Measurements from ENCODE around the gene PPP2R2C. TPM values are rescaled to one million over a fixed set of nuclear protein-coding genes. Genes with fewer than 3 reads are reported as not detected.

The PPP2R2C gene
- total RNA-seq, 1 experiment from 2014 or later: 32.9 TPM

DNA sequence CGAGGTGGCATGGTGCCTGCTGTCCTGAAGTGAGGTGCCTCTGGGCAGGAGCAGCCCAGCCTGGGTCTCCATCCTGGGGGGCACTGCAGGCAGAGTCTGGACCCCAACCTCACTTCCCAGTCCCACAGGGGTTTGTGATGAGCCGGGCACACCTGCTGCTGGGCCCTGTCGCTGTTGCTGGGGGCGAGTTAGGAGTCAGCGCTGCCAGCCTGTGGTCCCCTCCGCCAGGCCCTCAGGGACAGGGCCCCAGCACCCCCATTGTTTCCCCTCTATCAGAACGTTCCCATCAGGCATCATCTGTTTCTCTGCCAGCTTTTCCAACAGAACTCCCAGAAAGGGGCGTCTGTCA is 179.3 kb downstream of the PPP2R2C start:
- Histone ChIP-seq H3K9me3 (ENCODE audit: control insufficient read depth in 1 of 2, insufficient read depth in 1 of 2, low read depth in 1 of 2, low read length in 2 of 2) (no peaks in the 10 kb centered on the region), H3K9ac (ENCODE audit: low read length) (no peak overlapping the region), H3K79me2 (ENCODE audit: insufficient read depth, low read length) (no peaks in the 10 kb centered on the region), H3K27me3 (ENCODE audit: insufficient read depth, low read length) (no peaks in the 10 kb centered on the region), H3K36me3 (ENCODE audit: control insufficient read depth in 1 of 2, insufficient read depth in 2 of 2, low read length in 2 of 2) (no peaks in the 10 kb centered on the region), H4K20me1 (ENCODE audit: insufficient read depth) (no peaks in the 10 kb centered on the region), H3K9me2 (ENCODE audit: insufficient read depth) (no peaks in the 10 kb centered on the region), H3K4me1 (ENCODE audit: control insufficient read depth in 1 of 2, insufficient read depth in 2 of 2, low read length in 2 of 2) (no peaks in the 10 kb centered on the region), H3K4me2 (ENCODE audit: low read length) (no peak overlapping the region), H3K4me3 (replicated peaks in 1 of 2; ENCODE audit: low read depth in 1 of 2, low read length in 2 of 2) (no peak overlapping the region), H2AFZ (ENCODE audit: low read depth, low read length, poor library complexity, severe bottlenecking) (no peak overlapping the region), H3K27ac (ENCODE audit: low read depth, low read length) (no peak overlapping the region)
- ChIA-PET CTCF (no interaction called here), POLR2A (no interaction called here), RAD21 (ENCODE audit: low non-redundant PET in 1 of 2, low total read pairs in 2 of 2, uncharacterized antibody in 2 of 2, unreplicated experiment in 2 of 2) (no interaction called here)
- TF ChIP-seq EZH2phosphoT487 (IDR thresholded peaks at IDR 0.05; ENCODE audit: borderline replicate concordance): no peak
- TF ChIP-seq, protein P1, sequence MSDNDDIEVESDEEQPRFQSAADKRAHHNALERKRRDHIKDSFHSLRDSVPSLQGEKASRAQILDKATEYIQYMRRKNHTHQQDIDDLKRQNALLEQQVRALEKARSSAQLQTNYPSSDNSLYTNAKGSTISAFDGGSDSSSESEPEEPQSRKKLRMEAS (IDR thresholded peaks at IDR 0.05): no peak
- TF ChIP-seq, protein P2, sequence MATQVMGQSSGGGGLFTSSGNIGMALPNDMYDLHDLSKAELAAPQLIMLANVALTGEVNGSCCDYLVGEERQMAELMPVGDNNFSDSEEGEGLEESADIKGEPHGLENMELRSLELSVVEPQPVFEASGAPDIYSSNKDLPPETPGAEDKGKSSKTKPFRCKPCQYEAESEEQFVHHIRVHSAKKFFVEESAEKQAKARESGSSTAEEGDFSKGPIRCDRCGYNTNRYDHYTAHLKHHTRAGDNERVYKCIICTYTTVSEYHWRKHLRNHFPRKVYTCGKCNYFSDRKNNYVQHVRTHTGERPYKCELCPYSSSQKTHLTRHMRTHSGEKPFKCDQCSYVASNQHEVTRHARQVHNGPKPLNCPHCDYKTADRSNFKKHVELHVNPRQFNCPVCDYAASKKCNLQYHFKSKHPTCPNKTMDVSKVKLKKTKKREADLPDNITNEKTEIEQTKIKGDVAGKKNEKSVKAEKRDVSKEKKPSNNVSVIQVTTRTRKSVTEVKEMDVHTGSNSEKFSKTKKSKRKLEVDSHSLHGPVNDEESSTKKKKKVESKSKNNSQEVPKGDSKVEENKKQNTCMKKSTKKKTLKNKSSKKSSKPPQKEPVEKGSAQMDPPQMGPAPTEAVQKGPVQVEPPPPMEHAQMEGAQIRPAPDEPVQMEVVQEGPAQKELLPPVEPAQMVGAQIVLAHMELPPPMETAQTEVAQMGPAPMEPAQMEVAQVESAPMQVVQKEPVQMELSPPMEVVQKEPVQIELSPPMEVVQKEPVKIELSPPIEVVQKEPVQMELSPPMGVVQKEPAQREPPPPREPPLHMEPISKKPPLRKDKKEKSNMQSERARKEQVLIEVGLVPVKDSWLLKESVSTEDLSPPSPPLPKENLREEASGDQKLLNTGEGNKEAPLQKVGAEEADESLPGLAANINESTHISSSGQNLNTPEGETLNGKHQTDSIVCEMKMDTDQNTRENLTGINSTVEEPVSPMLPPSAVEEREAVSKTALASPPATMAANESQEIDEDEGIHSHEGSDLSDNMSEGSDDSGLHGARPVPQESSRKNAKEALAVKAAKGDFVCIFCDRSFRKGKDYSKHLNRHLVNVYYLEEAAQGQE (IDR thresholded peaks at IDR 0.05; ENCODE audit: low read depth): no peak
- no peak for DNase-seq (ENCODE audit: low read depth, low spot score)
- no TSS peak for BruUV-seq (replicated peaks)
- ATAC-seq: no peak
- intact Hi-C loops (cut with micrococcal nuclease): no loop called here

DNA sequence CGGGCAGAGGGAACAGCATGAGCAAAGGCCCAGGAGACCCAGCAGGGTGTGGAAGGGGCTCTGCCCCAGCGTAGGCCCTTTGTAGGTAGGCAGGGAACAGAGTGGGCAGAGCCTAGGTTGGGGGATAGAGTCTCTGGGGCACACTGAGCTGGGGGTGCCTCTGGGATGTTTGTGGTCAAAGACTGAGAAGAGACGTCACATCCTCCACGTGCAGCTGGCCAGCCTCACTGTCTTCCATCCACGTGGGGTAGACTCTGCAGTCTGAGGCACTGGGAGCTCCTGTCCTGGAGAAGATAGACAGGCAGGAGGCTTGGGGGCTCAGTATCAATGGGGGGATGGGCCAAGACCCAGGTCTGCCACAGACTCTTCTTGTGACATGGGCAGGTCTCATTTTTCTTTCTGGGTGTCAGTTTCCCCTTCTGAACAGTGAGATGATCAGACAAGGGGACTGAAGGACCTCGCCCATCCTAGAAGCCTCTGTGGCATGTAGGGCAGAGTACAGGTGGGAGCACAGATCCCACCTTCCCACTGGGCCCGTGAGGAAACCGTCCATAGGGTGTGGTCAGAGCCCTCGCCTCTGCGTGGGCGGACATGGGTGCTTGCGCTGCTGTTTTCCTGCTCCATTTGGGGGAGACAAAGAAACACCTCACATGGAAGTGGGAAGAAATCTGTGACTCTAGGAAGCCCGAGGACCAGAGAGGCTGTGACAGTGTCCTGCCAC is 179.9 kb downstream of the PPP2R2C start:
- no peaks in the 10 kb centered on the region for H3K79me2 ChIP-seq (ENCODE audit: insufficient read depth, low read length)
- no peak overlapping the region for H3K4me3 ChIP-seq (replicated peaks in 1 of 2; ENCODE audit: low read depth in 1 of 2, low read length in 2 of 2)
- intact Hi-C loops (cut with micrococcal nuclease): no loop called here
- H3K9me3 ChIP-seq (ENCODE audit: control insufficient read depth in 1 of 2, insufficient read depth in 1 of 2, low read depth in 1 of 2, low read length in 2 of 2): no peaks in the 10 kb centered on the region
- no peaks in the 10 kb centered on the region for H3K36me3 ChIP-seq (ENCODE audit: control insufficient read depth in 1 of 2, insufficient read depth in 2 of 2, low read length in 2 of 2)
- H3K27me3 ChIP-seq (ENCODE audit: insufficient read depth, low read length): no peaks in the 10 kb centered on the region
- ChIA-PET CTCF (no interaction called here), POLR2A (no interaction called here), RAD21 (ENCODE audit: low non-redundant PET in 1 of 2, low total read pairs in 2 of 2, uncharacterized antibody in 2 of 2, unreplicated experiment in 2 of 2) (no interaction called here)
- H3K9ac ChIP-seq (ENCODE audit: low read length): no peak overlapping the region
- ATAC-seq: no peak
- no peaks in the 10 kb centered on the region for H3K4me1 ChIP-seq (ENCODE audit: control insufficient read depth in 1 of 2, insufficient read depth in 2 of 2, low read length in 2 of 2)
- BruUV-seq (replicated peaks): no TSS peak
- H4K20me1 ChIP-seq (ENCODE audit: insufficient read depth): no peaks in the 10 kb centered on the region
- TF ChIP-seq RAD21 (IDR thresholded peaks at IDR 0.05; ENCODE audit: low read depth): no peak
- TF ChIP-seq, protein P3, sequence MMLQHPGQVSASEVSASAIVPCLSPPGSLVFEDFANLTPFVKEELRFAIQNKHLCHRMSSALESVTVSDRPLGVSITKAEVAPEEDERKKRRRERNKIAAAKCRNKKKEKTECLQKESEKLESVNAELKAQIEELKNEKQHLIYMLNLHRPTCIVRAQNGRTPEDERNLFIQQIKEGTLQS (IDR thresholded peaks at IDR 0.05): no peak
- no peak for TF ChIP-seq JUND (IDR thresholded peaks at IDR 0.05)
- TF ChIP-seq FOSL1 (IDR thresholded peaks at IDR 0.05; ENCODE audit: low read depth): no peak
- no peak for TF ChIP-seq TCF7L2 (IDR thresholded peaks at IDR 0.05; ENCODE audit: borderline replicate concordance, extremely low read depth, insufficient read depth, insufficient read length)
- no peak for TF ChIP-seq EZH2phosphoT487 (IDR thresholded peaks at IDR 0.05; ENCODE audit: borderline replicate concordance)
- TF ChIP-seq YY1 (IDR thresholded peaks at IDR 0.05; ENCODE audit: extremely low read depth, insufficient replicate concordance, low read depth, low read length): no peak
- H3K9me2 ChIP-seq (ENCODE audit: insufficient read depth): no peaks in the 10 kb centered on the region
- no peak for DNase-seq (ENCODE audit: low read depth, low spot score)
- no peak overlapping the region for H3K4me2 ChIP-seq (ENCODE audit: low read length)
- no peak overlapping the region for H2AFZ ChIP-seq (ENCODE audit: low read depth, low read length, poor library complexity, severe bottlenecking)
- no peak overlapping the region for H3K27ac ChIP-seq (ENCODE audit: low read depth, low read length)

Data from HCT116 (cell line).